ENCODE results near the gene NDOR1. TPM values are rescaled to one million over a fixed set of nuclear protein-coding genes. Genes with fewer than 3 reads are reported as not detected.

Gene NDOR1
- total RNA-seq, 3 donors from 2014 or later (not counting 1 experiment from before 2014, with no cell fraction given) = 31.1 to 36.0 (median 31.9) TPM

- WGBS (ENCODE audit: insufficient coverage) = 86% methylated on average over 10 of the region's 10 CpGs
- intact Hi-C loops (cut with micrococcal nuclease) = no loop called here
- no peaks in the 10 kb centered on the region for H3K36me3 Mint-ChIP-seq
- peaks cover 35% of the 10 kb centered on the region for H3K36me3 ChIP-seq (ENCODE audit: control insufficient read depth, insufficient read depth, low read length)
- H3K9me3 Mint-ChIP-seq = no peaks in the 10 kb centered on the region
- ATAC-seq = no peak
- no peak overlapping the region for H3K27ac ChIP-seq (ENCODE audit: low read length)
- no peaks in the 10 kb centered on the region for H3K27me3 Mint-ChIP-seq (ENCODE audit: low read depth in 2 of 2)
- DNase-seq = no peak
- no peak overlapping the region for H3K4me3 Mint-ChIP-seq
- H3K4me1 Mint-ChIP-seq = peaks cover 0 to 8% of the 10 kb centered on the region in 2 donors
- peaks cover 4% of the 10 kb centered on the region for H3K4me1 ChIP-seq (ENCODE audit: control insufficient read depth, insufficient read depth, low read length)
- H3K27ac Mint-ChIP-seq = no peak overlapping the region
- no peak for TF ChIP-seq CTCF (IDR thresholded peaks at IDR 0.05)
- no peak overlapping the region for H3K4me3 ChIP-seq (ENCODE audit: low read length)
- H3K27me3 ChIP-seq (ENCODE audit: control insufficient read depth, insufficient read depth, low read length) = no peaks in the 10 kb centered on the region
- H3K9me3 ChIP-seq (ENCODE audit: control insufficient read depth, insufficient read depth, low read length) = no peaks in the 10 kb centered on the region
Measured at GRCh38 chr9:137263506-137263905, 58.0 kb downstream of the NDOR1 start.

GRCh38 chr9:137264067-137264466 lies 58.6 kb downstream of the NDOR1 start:
- Mint-ChIP-seq H3K27ac (no peak overlapping the region), H3K27me3 (ENCODE audit: low read depth in 2 of 2) (no peaks in the 10 kb centered on the region), H3K36me3 (no peaks in the 10 kb centered on the region), H3K9me3 (no peaks in the 10 kb centered on the region), H3K4me3 (no peak overlapping the region), H3K4me1 (peaks cover 0 to 12% of the 10 kb centered on the region in 2 donors)
- no peaks in the 10 kb centered on the region for H3K9me3 ChIP-seq (ENCODE audit: control insufficient read depth, insufficient read depth, low read length)
- H3K4me3 ChIP-seq (ENCODE audit: low read length) = no peak overlapping the region
- intact Hi-C loops (cut with micrococcal nuclease) = no loop called here
- no peak overlapping the region for H3K27ac ChIP-seq (ENCODE audit: low read length)
- TF ChIP-seq CTCF (IDR thresholded peaks at IDR 0.05) = no peak
- peaks cover 33% of the 10 kb centered on the region for H3K36me3 ChIP-seq (ENCODE audit: control insufficient read depth, insufficient read depth, low read length)
- ATAC-seq (no peak), DNase-seq (no peak)
- H3K4me1 ChIP-seq (ENCODE audit: control insufficient read depth, insufficient read depth, low read length) = peaks cover 4% of the 10 kb centered on the region
- WGBS (ENCODE audit: insufficient coverage) = 98% methylated on average over 22 of the region's 22 CpGs
- no peaks in the 10 kb centered on the region for H3K27me3 ChIP-seq (ENCODE audit: control insufficient read depth, insufficient read depth, low read length)

GRCh38 chr9:137265496-137266161 lies 60.1 kb downstream of the NDOR1 start:
- intact Hi-C loops (cut with micrococcal nuclease) = no loop called here
- peaks cover 4 to 12% of the 10 kb centered on the region in 2 donors for H3K4me1 Mint-ChIP-seq
- WGBS (ENCODE audit: insufficient coverage) = 94% methylated on average over 29 of the region's 29 CpGs
- ATAC-seq (no peak), DNase-seq (no peak)
- Histone ChIP-seq H3K4me3 (ENCODE audit: low read length) (no peak overlapping the region), H3K36me3 (ENCODE audit: control insufficient read depth, insufficient read depth, low read length) (peaks cover 30% of the 10 kb centered on the region), H3K9me3 (ENCODE audit: control insufficient read depth, insufficient read depth, low read length) (no peaks in the 10 kb centered on the region), H3K27me3 (ENCODE audit: control insufficient read depth, insufficient read depth, low read length) (no peaks in the 10 kb centered on the region), H3K27ac (ENCODE audit: low read length) (no peak overlapping the region), H3K4me1 (ENCODE audit: control insufficient read depth, insufficient read depth, low read length) (peaks cover 7% of the 10 kb centered on the region)
- H3K4me3 Mint-ChIP-seq = no peak overlapping the region
- no peaks in the 10 kb centered on the region for H3K9me3 Mint-ChIP-seq
- H3K36me3 Mint-ChIP-seq = no peaks in the 10 kb centered on the region
- no peak for TF ChIP-seq CTCF (IDR thresholded peaks at IDR 0.05)
- no peaks in the 10 kb centered on the region for H3K27me3 Mint-ChIP-seq (ENCODE audit: low read depth in 2 of 2)
- no peak overlapping the region for H3K27ac Mint-ChIP-seq

GRCh38 chr9:137266162-137266527 lies 60.6 kb downstream of the NDOR1 start:
- peaks cover 4 to 13% of the 10 kb centered on the region in 2 donors for H3K4me1 Mint-ChIP-seq
- TF ChIP-seq CTCF (IDR thresholded peaks at IDR 0.05) = no peak
- Histone ChIP-seq H3K4me3 (ENCODE audit: low read length) (no peak overlapping the region), H3K27ac (ENCODE audit: low read length) (no peak overlapping the region), H3K36me3 (ENCODE audit: control insufficient read depth, insufficient read depth, low read length) (peaks cover 30% of the 10 kb centered on the region), H3K4me1 (ENCODE audit: control insufficient read depth, insufficient read depth, low read length) (peaks cover 12% of the 10 kb centered on the region), H3K27me3 (ENCODE audit: control insufficient read depth, insufficient read depth, low read length) (no peaks in the 10 kb centered on the region), H3K9me3 (ENCODE audit: control insufficient read depth, insufficient read depth, low read length) (no peaks in the 10 kb centered on the region)
- H3K27me3 Mint-ChIP-seq (ENCODE audit: low read depth in 2 of 2) = no peaks in the 10 kb centered on the region
- H3K36me3 Mint-ChIP-seq = no peaks in the 10 kb centered on the region
- ATAC-seq (no peak), DNase-seq (no peak)
- H3K4me3 Mint-ChIP-seq = no peak overlapping the region
- 97% methylated on average over 15 of the region's 15 CpGs for WGBS (ENCODE audit: insufficient coverage)
- H3K27ac Mint-ChIP-seq = no peak overlapping the region
- intact Hi-C loops (cut with micrococcal nuclease) = no loop called here
- H3K9me3 Mint-ChIP-seq = no peaks in the 10 kb centered on the region
